Type B pancreatic cell (in vitro differentiated cells): ENCODE results near the gene GATA5. TPM values are rescaled to one million over a fixed set of nuclear protein-coding genes. Genes with fewer than 3 reads are reported as not detected.

Source experiments
- DNase-seq: peaks from one replicate; pipeline ENCODE4 v3.0.0; 2021; ENCODE audit warnings: mixed read lengths; ENCODE audit not compliant: unreplicated experiment; ENCODE audit errors: extremely low spot score
- H3K27ac Mint-ChIP-seq: 2 replicates; pipeline ENCODE4 v1.8.0; 2021; ENCODE audit warnings: mild to moderate bottlenecking, mixed read lengths
- H3K27me3 Mint-ChIP-seq: 2 replicates; pipeline ENCODE4 v1.8.0; 2021; ENCODE audit warnings: mixed read lengths
- H3K36me3 Mint-ChIP-seq: 2 replicates; pipeline ENCODE4 v1.8.0; 2021; ENCODE audit warnings: mixed read lengths
- H3K4me1 Mint-ChIP-seq: one replicate; pipeline ENCODE4 v1.8.0; 2021; ENCODE audit warnings: mixed read lengths; ENCODE audit not compliant: unreplicated experiment
- H3K4me3 Mint-ChIP-seq: 2 replicates; pipeline ENCODE4 v1.8.0; 2021; ENCODE audit warnings: mild to moderate bottlenecking, mixed read lengths
- H3K9me3 Mint-ChIP-seq: 2 replicates; pipeline ENCODE4 v1.8.0; 2021; ENCODE audit warnings: mixed read lengths
- long read RNA-seq: library from polyadenylated mRNA; unstranded; transcript quantifications from one replicate; pipeline ENCODE4 v2.0.0, GENCODE V29; 2020
- total RNA-seq: library from RNA; stranded (reverse); gene quantifications from 2 replicates; pipeline ENCODE4 v1.2.1, GENCODE V29; 2021; ENCODE audit warnings: low replicate concordance
- TF ChIP-seq, protein P1 (sequence below): fragments of 200-600 bp; sonication (generic); conservative IDR thresholded peaks from 2 replicates; pipeline ENCODE4 v1.5.0; 2021; ENCODE audit warnings: antibody characterized with exemption, mild to moderate bottlenecking

The GATA5 gene, protein sequence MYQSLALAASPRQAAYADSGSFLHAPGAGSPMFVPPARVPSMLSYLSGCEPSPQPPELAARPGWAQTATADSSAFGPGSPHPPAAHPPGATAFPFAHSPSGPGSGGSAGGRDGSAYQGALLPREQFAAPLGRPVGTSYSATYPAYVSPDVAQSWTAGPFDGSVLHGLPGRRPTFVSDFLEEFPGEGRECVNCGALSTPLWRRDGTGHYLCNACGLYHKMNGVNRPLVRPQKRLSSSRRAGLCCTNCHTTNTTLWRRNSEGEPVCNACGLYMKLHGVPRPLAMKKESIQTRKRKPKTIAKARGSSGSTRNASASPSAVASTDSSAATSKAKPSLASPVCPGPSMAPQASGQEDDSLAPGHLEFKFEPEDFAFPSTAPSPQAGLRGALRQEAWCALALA
- total RNA-seq = 10.8 and 12.8 TPM in 2 replicates
- long read RNA-seq, partial matches to known transcripts = 1 of 2 reads
- long read RNA-seq, other reads (novel, unspliced or antisense) = 1 of 2 reads

DNA sequence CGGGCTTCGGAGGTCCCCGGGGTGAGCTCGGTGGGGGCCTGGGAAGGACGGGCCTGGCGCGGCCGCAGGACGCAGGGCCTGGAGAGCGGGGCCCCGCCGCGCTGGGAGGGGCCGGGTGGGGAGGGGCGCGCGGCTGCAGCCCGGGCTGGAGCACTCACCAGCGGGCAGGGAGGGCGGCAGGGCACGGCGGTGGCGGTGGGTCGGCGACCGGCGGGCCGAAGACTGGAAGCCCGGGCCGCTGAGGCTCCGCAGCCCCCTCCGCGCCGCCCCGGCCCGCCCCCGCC is at the start of gene GATA5:
GATA5 (minus strand) TSS at position 224 of the 284 bp plus-strand sequence. CDS start 474 bp downstream, outside the sequence.
- Mint-ChIP-seq H3K9me3 (no peaks in the 10 kb centered on the region), H3K27me3 (peaks cover 41% of the 10 kb centered on the region), H3K4me1 (peaks cover 17% of the 10 kb centered on the region), H3K36me3 (no peaks in the 10 kb centered on the region), H3K4me3 (peak within 1 kb of the TSS; percentile 67), H3K27ac (no peak within 1 kb of the TSS)
- TF ChIP-seq, protein P1, sequence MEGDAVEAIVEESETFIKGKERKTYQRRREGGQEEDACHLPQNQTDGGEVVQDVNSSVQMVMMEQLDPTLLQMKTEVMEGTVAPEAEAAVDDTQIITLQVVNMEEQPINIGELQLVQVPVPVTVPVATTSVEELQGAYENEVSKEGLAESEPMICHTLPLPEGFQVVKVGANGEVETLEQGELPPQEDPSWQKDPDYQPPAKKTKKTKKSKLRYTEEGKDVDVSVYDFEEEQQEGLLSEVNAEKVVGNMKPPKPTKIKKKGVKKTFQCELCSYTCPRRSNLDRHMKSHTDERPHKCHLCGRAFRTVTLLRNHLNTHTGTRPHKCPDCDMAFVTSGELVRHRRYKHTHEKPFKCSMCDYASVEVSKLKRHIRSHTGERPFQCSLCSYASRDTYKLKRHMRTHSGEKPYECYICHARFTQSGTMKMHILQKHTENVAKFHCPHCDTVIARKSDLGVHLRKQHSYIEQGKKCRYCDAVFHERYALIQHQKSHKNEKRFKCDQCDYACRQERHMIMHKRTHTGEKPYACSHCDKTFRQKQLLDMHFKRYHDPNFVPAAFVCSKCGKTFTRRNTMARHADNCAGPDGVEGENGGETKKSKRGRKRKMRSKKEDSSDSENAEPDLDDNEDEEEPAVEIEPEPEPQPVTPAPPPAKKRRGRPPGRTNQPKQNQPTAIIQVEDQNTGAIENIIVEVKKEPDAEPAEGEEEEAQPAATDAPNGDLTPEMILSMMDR = no peak
- no peak for DNase-seq

GRCh38 chr20:62525014-62525413 is 49.2 kb upstream of the GATA5 start:
- Mint-ChIP-seq H3K4me1 (peaks cover 16% of the 10 kb centered on the region), H3K27me3 (peaks cover 9% of the 10 kb centered on the region), H3K27ac (no peak overlapping the region), H3K36me3 (no peaks in the 10 kb centered on the region), H3K9me3 (no peaks in the 10 kb centered on the region), H3K4me3 (no peak overlapping the region)
- TF ChIP-seq, protein P1 = no peak
- no peak for DNase-seq

DNA sequence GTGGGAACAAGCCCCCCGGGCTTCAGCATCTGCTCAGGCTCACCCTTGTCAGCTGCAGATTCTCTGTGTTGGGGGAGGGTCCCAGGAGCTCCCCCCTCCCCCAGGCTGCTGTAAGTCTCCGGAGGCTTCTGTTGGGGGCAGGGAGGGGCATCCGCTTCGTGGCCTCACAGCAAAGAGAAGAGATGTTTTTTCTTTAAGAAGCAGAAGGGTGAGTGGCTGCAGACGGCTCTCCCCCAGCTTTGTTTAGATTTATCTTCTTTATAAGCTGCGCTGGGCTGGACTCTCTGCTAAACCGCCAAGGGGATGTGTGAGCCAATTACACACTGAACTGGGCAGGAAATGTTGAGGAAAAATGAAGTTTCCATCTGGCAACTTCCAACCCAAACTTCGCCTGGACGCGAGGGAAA is 48.7 kb upstream of the GATA5 start:
- Mint-ChIP-seq H3K4me3 (no peak overlapping the region), H3K9me3 (no peaks in the 10 kb centered on the region), H3K27me3 (peaks cover 9% of the 10 kb centered on the region), H3K27ac (no peak overlapping the region), H3K36me3 (no peaks in the 10 kb centered on the region), H3K4me1 (peaks cover 11% of the 10 kb centered on the region)
- TF ChIP-seq, protein P1 = no peak
- no peak for DNase-seq

DNA sequence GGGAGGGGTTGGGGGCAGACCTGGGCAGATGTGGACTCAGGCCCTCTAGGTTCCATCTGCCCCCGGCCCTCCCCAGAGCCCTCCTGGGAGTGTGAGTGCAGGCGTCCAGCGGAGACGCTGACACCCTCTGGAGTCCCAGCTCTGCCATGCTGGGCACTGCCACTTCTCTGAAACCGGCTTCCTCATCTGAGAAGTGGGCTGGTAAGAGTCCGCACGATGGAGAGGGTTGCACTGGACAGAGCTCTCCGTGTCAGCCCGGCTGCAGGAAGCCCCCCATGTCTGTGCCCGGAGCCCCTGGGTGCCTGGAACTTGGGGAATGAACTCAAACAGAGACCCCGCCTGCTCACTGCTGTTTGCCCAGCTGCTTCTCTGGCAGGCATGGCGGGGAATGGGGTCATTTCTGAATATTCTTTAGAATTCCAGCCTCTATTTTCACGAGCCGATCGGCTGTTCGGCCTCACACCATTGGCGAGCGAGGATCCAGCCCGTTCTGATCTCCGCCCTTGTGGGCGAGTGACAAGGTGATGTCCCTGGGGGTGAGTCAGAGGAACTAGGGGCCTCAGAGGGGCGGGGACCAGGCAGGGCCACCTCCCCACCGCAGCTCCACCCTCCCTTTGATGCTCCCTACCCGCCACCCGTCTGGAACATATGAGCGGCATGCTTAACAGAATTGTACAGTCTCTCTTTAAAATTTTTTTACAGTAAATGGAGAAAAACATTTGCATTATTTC is 47.8 kb upstream of the GATA5 start:
- H3K36me3 Mint-ChIP-seq = no peaks in the 10 kb centered on the region
- H3K4me3 Mint-ChIP-seq = no peak overlapping the region
- TF ChIP-seq, protein P1 = no peak
- peaks cover 11% of the 10 kb centered on the region for H3K4me1 Mint-ChIP-seq
- DNase-seq = no peak
- no peaks in the 10 kb centered on the region for H3K9me3 Mint-ChIP-seq
- H3K27me3 Mint-ChIP-seq = peaks cover 9% of the 10 kb centered on the region
- H3K27ac Mint-ChIP-seq = no peak overlapping the region

- H3K27ac Mint-ChIP-seq = no peak overlapping the region
- TF ChIP-seq, protein P1 = no peak
- no peaks in the 10 kb centered on the region for H3K9me3 Mint-ChIP-seq
- peaks cover 9% of the 10 kb centered on the region for H3K27me3 Mint-ChIP-seq
- no peak for DNase-seq
- H3K4me3 Mint-ChIP-seq = no peak overlapping the region
- peaks cover 11% of the 10 kb centered on the region for H3K4me1 Mint-ChIP-seq
- H3K36me3 Mint-ChIP-seq = no peaks in the 10 kb centered on the region
Measured at GRCh38 chr20:62522748-62523396, 47.1 kb upstream of the GATA5 start.
